ENCODE results near the gene SMARCA4.

GRCh38 chr19:10919352-10920287, 41.2 kb upstream of the SMARCA4 start:
- no peak for TF ChIP-seq CTCF (conservative IDR thresholded peaks at IDR 0.05; ENCODE audit: low read depth in 2 of 2)
- TF ChIP-seq REST (IDR thresholded peaks at IDR 0.05; ENCODE audit: unreplicated experiment) = no peak
- TF ChIP-seq ZNF114 (CRISPR knock-in tag; IDR thresholded peaks at IDR 0.05) = no peak
- TF ChIP-seq EZH2phosphoT487 (IDR thresholded peaks at IDR 0.05; ENCODE audit: unreplicated experiment) = no peak
- TF ChIP-seq EZH2 (IDR thresholded peaks at IDR 0.05; ENCODE audit: low read depth, unreplicated experiment) = no peak
- no peak for TF ChIP-seq CREB1 (CRISPR knock-in tag; IDR thresholded peaks at IDR 0.05; ENCODE audit: low read depth)
- no peak for TF ChIP-seq ETS1 (IDR thresholded peaks at IDR 0.05)
- TF ChIP-seq NANOG (IDR thresholded peaks at IDR 0.05; ENCODE audit: borderline replicate concordance) = no peak
- TF ChIP-seq POLR2AphosphoS5 (IDR thresholded peaks at IDR 0.05; ENCODE audit: low read depth) = no peak

All from GM23338 (cell line).